GM12891 (cell line): ENCODE measurements around the gene GTPBP2.

Source experiments
- PAX5 ChIP-seq: IDR thresholded peaks from 2 replicates; pipeline ENCODE4 v1.6.1; 2011; ENCODE audit warnings: low read length, moderate library complexity, mild to moderate bottlenecking; ENCODE audit not compliant: insufficient read depth, severe bottlenecking
- POLR2A ChIP-seq: IDR thresholded peaks from 2 replicates; pipeline ENCODE4 v1.6.1; 2011; ENCODE audit warnings: low read depth, low read length, control low read depth
- POLR2AphosphoS5 ChIP-seq: IDR thresholded peaks from 2 replicates; pipeline ENCODE4 v1.6.1; 2011; ENCODE audit warnings: low read depth, low read length, control low read depth
- TAF1 ChIP-seq: IDR thresholded peaks from 2 replicates; pipeline ENCODE4 v1.6.1; 2011; ENCODE audit warnings: low read depth, low read length, control low read depth

GRCh38 chr6:43645613-43645964 is 16.5 kb upstream of the GTPBP2 start:
- TF ChIP-seq TAF1 (no peak), POLR2A (no peak), POLR2AphosphoS5 (no peak), PAX5 (no peak)
